Suprapubic skin (tissue), 4 donors: ENCODE data around the gene VMAC. TPM values are rescaled to one million over a fixed set of nuclear protein-coding genes. Genes with fewer than 3 reads are reported as not detected.

Source experiments
- DNase-seq, 2 donors: peaks; one replicate each; pipeline ENCODE4 v3.0.0-alpha.2; 2019; ENCODE audit warnings: low spot score in 2 of 2
- H3K27ac ChIP-seq: fragments of 200-600 bp; sonication (generic); one replicate; pipeline ENCODE4 v1.5.1; 2019
- H3K27me3 ChIP-seq: fragments of 200-600 bp; sonication (generic); one replicate; pipeline ENCODE4 v1.5.1; 2019
- H3K36me3 ChIP-seq: fragments of 200-600 bp; sonication (generic); one replicate; pipeline ENCODE4 v1.5.1; 2019
- H3K4me1 ChIP-seq: fragments of 200-600 bp; sonication (generic); one replicate; pipeline ENCODE4 v1.5.1; 2019
- H3K4me3 ChIP-seq: fragments of 200-600 bp; sonication (generic); one replicate; pipeline ENCODE4 v1.5.1; 2019; ENCODE audit warnings: mild to moderate bottlenecking
- H3K9me3 ChIP-seq: fragments of 200-600 bp; sonication (generic); one replicate; pipeline ENCODE4 v1.5.1; 2019
- EP300 ChIP-seq: sonication (generic); formaldehyde crosslinking; IDR thresholded peaks from one replicate; pipeline ENCODE4 v1.6.1; 2017; ENCODE audit warnings: antibody characterized with exemption
- POLR2A ChIP-seq, 2 donors: fragments of 450-650 bp; IDR thresholded peaks; one replicate each; pipeline ENCODE4 v1.6.1; 2017; ENCODE audit warnings: antibody characterized with exemption in 2 of 2, mild to moderate bottlenecking in 2 of 2, moderate library complexity in 2 of 2
- POLR2AphosphoS5 ChIP-seq, 3 donors: sonication (generic); formaldehyde crosslinking; IDR thresholded peaks; one replicate each; pipeline ENCODE4 v1.6.1; 2017; ENCODE audit warnings: antibody characterized with exemption in 3 of 3
- WGBS: methylation state at CpG from one replicate; pipeline ENCODE4 v1.1.5; 2018; 5-methylcytosine and 5-hydroxymethylcytosine counted together
- total RNA-seq, 4 donors: library from RNA; depleted of rRNA; stranded (reverse); fragments of >200 nt; gene quantifications; one replicate each; pipeline ENCODE4 v1.1.0, GENCODE V29; 2016
- TF ChIP-seq, protein P1 (sequence below), 2 donors: fragments of 200-600 bp in 1 of 2; fragments of 450-650 bp in 1 of 2; sonication (generic) in 1 of 2; IDR thresholded peaks; one replicate each; pipeline ENCODE4 v1.5.1; 2016 to 2019; ENCODE audit warnings: antibody characterized with exemption in 2 of 2, mild to moderate bottlenecking in 1 of 2, moderate library complexity in 1 of 2

The VMAC gene
- total RNA-seq, 4 donors from 2014 or later = 7.4 to 15.4 (median 12.0) TPM

DNA sequence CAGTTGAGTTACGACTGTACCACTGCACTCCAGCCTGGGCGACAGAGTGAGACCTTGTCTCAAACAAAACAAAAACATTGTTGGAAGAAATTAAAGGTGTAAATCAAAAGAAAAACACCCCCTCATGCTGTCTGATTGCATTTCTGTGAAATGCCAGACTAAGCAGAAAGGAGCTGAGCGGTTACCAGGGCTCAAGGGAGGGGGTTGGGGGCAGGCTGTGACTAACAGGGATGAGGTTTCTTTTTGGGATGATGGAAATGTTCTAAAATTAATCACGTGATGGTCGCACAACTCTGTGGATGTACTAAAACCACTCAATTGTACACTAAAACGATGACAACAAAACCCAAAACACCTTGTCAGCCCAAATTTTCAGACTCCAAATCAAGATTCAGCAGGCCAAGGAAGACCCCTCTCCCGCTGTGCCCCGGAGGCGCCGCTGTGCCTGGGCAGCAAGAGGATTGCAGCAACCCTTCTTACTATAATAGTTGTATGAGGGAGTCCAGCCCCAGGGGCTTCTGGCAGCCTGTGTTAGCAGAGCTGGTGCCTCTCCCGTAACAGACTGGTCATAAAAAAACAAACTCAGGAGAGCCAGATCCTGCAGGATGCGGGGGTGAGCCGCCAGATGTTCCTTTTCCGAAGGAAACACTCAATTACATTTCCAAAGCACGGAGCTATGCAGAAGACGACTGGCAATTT is 30.3 kb downstream of the VMAC start:
- DNase-seq = no peak
- H3K9me3 ChIP-seq = no peaks in the 10 kb centered on the region
- peaks cover 13% of the 10 kb centered on the region for H3K4me1 ChIP-seq
- H3K4me3 ChIP-seq = no peak overlapping the region
- WGBS = 69% methylated on average over 16 of the region's 16 CpGs
- peak overlapping the region; percentile 68 for H3K27ac ChIP-seq
- TF ChIP-seq EP300 (no peak), POLR2A (IDR thresholded peaks at IDR 0.05) (no peak), POLR2AphosphoS5 (IDR thresholded peaks at IDR 0.05) (no peak)
- TF ChIP-seq, protein P1, sequence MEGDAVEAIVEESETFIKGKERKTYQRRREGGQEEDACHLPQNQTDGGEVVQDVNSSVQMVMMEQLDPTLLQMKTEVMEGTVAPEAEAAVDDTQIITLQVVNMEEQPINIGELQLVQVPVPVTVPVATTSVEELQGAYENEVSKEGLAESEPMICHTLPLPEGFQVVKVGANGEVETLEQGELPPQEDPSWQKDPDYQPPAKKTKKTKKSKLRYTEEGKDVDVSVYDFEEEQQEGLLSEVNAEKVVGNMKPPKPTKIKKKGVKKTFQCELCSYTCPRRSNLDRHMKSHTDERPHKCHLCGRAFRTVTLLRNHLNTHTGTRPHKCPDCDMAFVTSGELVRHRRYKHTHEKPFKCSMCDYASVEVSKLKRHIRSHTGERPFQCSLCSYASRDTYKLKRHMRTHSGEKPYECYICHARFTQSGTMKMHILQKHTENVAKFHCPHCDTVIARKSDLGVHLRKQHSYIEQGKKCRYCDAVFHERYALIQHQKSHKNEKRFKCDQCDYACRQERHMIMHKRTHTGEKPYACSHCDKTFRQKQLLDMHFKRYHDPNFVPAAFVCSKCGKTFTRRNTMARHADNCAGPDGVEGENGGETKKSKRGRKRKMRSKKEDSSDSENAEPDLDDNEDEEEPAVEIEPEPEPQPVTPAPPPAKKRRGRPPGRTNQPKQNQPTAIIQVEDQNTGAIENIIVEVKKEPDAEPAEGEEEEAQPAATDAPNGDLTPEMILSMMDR (IDR thresholded peaks at IDR 0.05) = no peak
- H3K36me3 ChIP-seq = peaks cover 65% of the 10 kb centered on the region
- H3K27me3 ChIP-seq = no peaks in the 10 kb centered on the region

DNA sequence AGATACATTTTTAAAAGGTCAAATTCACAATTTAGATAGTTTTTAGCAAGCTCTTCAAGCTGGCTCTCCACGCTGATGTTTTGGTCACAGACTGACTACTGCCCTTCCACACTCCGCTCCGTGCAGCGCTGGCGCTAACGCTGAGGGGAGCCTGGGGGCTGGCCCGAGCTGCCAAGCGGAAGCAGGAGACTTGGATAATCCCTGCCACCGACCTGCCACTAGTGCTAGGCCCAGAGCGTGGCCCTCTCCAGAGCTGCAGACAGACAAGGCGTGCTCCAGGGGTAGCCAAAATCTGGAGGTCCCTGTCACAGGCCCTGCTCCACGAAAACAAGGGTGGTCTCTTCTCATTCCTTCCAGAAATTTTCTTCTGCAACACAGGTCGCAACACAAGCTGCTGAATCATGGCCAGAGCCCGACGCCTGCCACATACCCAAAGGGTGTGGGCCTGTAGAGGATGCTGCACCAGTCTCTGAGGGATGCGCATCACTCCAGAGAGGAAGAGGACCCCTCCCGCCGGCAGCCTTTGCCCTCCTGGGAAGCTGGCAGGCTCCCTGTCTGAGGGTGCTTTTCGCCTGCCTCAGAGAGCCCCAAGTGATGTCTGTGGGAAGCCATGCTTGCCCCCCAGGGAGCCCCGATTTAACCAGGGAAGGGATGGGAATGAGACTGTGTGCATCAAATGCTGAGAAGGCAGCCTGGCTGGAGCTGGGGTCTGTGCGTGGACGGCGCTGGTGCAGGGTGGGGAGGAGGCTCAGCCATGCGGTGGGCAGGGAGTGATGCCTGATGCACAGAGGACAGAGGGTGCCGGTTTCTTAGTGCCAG is 31.0 kb downstream of the VMAC start:
- Histone ChIP-seq H3K36me3 (peaks cover 66% of the 10 kb centered on the region), H3K4me3 (no peak overlapping the region), H3K9me3 (no peaks in the 10 kb centered on the region), H3K27ac (peak overlapping the region; percentile 68), H3K4me1 (peaks cover 13% of the 10 kb centered on the region), H3K27me3 (no peaks in the 10 kb centered on the region)
- TF ChIP-seq EP300 (no peak), POLR2AphosphoS5 (IDR thresholded peaks at IDR 0.05) (no peak)
- 72% methylated on average over 20 of the region's 25 CpGs for WGBS
- DNase-seq = no peak

DNA sequence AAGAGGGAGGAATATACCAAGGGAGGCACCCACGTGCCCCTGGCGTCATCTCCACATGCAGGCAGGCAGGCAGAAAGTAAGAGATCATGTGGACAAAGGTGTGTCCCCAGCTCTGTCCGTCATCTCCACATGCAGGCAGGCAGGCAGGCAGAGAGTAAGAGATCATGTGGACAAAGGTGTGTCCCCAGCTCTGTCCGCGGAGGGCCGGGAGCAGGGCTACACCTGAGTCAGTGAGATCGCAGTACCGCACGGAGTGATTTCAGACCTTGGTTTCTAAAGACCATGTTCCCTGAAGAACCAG is 31.6 kb downstream of the VMAC start:
- H3K4me1 ChIP-seq = peaks cover 13% of the 10 kb centered on the region
- TF ChIP-seq POLR2AphosphoS5 (IDR thresholded peaks at IDR 0.05) (no peak), EP300 (no peak), POLR2A (IDR thresholded peaks at IDR 0.05) (no peak)
- TF ChIP-seq, protein P1 (IDR thresholded peaks at IDR 0.05) = no peak
- H3K36me3 ChIP-seq = peaks cover 66% of the 10 kb centered on the region
- no peak overlapping the region for H3K4me3 ChIP-seq
- DNase-seq = no peak
- 92% methylated on average over 9 of the region's 9 CpGs for WGBS
- H3K27ac ChIP-seq = no peak overlapping the region
- H3K27me3 ChIP-seq = no peaks in the 10 kb centered on the region
- H3K9me3 ChIP-seq = no peaks in the 10 kb centered on the region

DNA sequence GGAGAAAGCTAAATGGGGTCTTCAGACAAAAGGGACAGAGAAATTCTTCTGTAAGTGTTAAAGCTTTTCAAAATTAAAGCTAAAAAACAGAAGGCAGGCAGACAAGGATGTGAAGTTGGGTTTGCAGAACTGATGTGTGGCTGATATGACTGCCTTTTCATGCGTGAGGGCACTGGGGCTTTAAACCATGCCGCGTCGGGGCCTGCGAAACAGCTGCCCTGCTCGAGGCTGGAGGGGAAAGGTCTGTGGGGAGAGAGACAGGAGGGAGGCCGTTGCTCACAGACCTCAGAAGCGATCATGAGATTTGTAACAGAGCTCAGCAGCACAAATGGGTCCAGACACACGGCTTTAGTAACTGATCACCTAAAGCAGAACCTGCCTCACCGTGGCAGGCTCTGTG is 32.9 kb downstream of the VMAC start:
- H3K36me3 ChIP-seq = peaks cover 60% of the 10 kb centered on the region
- WGBS = 78% methylated on average over 10 of the region's 10 CpGs
- no peak for TF ChIP-seq EP300
- TF ChIP-seq, protein P1 (IDR thresholded peaks at IDR 0.05) = no peak
- TF ChIP-seq POLR2AphosphoS5 (IDR thresholded peaks at IDR 0.05) = no peak
- no peak for TF ChIP-seq POLR2A (IDR thresholded peaks at IDR 0.05)

DNA sequence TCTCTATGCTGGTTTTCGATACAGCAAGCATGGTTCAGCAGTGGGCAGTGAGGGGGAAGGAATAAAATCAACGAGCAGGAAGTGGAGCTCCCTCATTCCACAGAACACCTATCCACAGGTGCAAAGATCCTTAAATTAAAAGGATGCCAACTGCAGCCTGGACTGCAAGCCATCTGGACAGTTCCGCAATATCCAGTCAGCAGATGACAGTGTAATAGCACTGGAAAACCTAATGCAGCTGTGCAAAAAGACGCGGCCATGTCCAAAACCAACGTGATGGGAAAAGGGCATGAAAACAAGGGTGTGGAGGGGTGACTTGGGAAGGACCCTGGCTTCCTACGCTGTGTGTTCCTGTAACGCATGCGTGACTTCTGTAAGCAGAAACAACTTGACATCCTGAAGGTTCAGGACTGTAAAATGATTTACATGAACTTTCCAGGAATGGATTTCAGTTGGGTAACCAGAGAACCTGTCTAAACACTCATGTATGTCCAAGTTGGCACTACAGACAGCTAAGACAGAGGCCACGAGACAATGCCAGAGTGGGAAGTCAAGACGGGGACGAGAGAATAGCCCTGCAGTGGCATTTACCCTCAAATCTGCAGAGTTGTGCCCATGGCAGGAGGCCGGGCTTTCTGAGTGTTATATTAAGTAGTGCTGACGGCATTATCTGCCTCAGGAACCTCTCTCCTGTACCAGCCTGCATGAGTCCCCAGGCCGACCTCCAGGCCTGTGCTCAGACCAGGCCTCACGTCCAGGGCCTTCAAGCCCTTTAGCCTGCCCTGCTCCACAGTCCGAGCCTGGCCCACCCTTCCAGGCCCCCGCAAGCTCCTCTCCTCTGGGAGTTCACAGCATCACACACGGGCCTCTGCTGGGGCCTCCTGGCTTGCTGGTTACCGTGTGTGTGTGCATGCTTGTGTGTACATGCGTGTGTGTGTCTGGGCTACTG is 35.9 kb downstream of the VMAC start:
- DNase-seq = no peak
- Histone ChIP-seq H3K9me3 (no peaks in the 10 kb centered on the region), H3K4me1 (peaks cover 7% of the 10 kb centered on the region), H3K27ac (no peak overlapping the region), H3K4me3 (no peak overlapping the region), H3K27me3 (no peaks in the 10 kb centered on the region), H3K36me3 (peaks cover 46% of the 10 kb centered on the region)
- TF ChIP-seq, protein P1 (IDR thresholded peaks at IDR 0.05) = no peak
- TF ChIP-seq EP300 (no peak), POLR2AphosphoS5 (IDR thresholded peaks at IDR 0.05) (no peak), POLR2A (IDR thresholded peaks at IDR 0.05) (no peak)
- 88% methylated on average over 21 of the region's 21 CpGs for WGBS

More for the DNA sequence above, 32.9 kb downstream of the VMAC start:
- Histone ChIP-seq H3K4me1 (peaks cover 13% of the 10 kb centered on the region), H3K9me3 (no peaks in the 10 kb centered on the region), H3K27ac (no peak overlapping the region), H3K4me3 (no peak overlapping the region), H3K27me3 (no peaks in the 10 kb centered on the region)
- no peak for DNase-seq
